ENCODE measurements around the gene GPR162. TPM values are rescaled to one million over a fixed set of nuclear protein-coding genes. Genes with fewer than 3 reads are reported as not detected.

Gene GPR162
- total RNA-seq, 1 experiment from 2014 or later = 6.1 TPM

DNA sequence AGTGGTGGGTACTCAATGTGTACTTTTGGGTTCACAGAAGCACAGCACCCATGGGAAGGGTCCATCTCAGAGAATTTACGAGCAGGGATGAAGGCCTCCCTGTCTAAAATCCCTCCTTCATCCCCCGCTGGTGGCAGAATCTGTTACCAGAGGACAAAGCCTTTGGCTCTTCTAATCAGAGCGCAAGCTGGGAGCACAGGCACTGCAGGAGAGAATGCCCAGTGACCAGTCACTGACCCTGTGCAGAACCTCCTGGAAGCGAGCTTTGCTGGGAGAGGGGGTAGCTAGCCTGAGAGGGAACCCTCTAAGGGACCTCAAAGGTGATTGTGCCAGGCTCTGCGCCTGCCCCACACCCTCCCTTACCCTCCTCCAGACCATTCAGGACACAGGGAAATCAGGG lies 1.5 kb upstream of the GPR162 start:
- H3K14ac ChIP-seq (ENCODE audit: insufficient read depth, low read length) = no peak overlapping the region
- H3K4me1 Mint-ChIP-seq = peaks cover 59 to 62% of the 10 kb centered on the region in 2 experiments
- H3K79me2 ChIP-seq (ENCODE audit: insufficient read depth, low read length) = no peaks in the 10 kb centered on the region
- H2BK15ac ChIP-seq (ENCODE audit: low read depth, low read length) = no peak overlapping the region
- no peak overlapping the region for H3K4me2 ChIP-seq (ENCODE audit: insufficient read depth, insufficient read length, low read length)
- peaks cover 7% of the 10 kb centered on the region; the same call in 1 of the 2 replicates for H3K4me1 ChIP-seq (ENCODE audit: insufficient read depth, low read length)
- peaks cover 66% of the 10 kb centered on the region for H3K27me3 Mint-ChIP-seq (ENCODE audit: low read depth)
- no peaks in the 10 kb centered on the region for H3K79me1 ChIP-seq (ENCODE audit: insufficient read depth, low read depth, low read length, poor library complexity, severe bottlenecking)
- no peak overlapping the region for H4K8ac ChIP-seq (replicated peaks; ENCODE audit: insufficient read length, low read depth, low read length)
- peaks cover 8 to 12% (median 10%) of the 10 kb centered on the region in 3 experiments; a peak in 6 of 7 replicates for H3K36me3 Mint-ChIP-seq (ENCODE audit: insufficient read depth in 1 of 3, low read depth in 3 of 3)
- WGBS (ENCODE audit: extremely low coverage, insufficient read length, low lambda C conversion rate) = no CpG with 5 or more reads among the region's 5 CpGs
- no peak overlapping the region for H3K23ac ChIP-seq (ENCODE audit: insufficient read length, low read depth, low read length)
- no peak overlapping the region for H2BK20ac ChIP-seq (ENCODE audit: low read depth, low read length, poor library complexity, severe bottlenecking)
- H3K9ac ChIP-seq (ENCODE audit: extremely low read depth, insufficient read length, low read length) = no peak overlapping the region
- no peak overlapping the region for H4K91ac ChIP-seq (ENCODE audit: insufficient read length, low read depth, low read length)
- peaks cover 4% of the 10 kb centered on the region; the same call in 1 of the 2 replicates for H3K27me3 ChIP-seq (ENCODE audit: insufficient read depth, low read length)
- no peak for DNase-seq
- no peak overlapping the region for H3T11ph ChIP-seq (ENCODE audit: low read length)
- peak overlapping the region in 1 of 2 experiments; percentile 85; a peak in 2 of 5 replicates for H3K4me3 Mint-ChIP-seq
- H3K4ac ChIP-seq (ENCODE audit: low read depth, low read length) = no peak overlapping the region
- H3K9me3 ChIP-seq (ENCODE audit: control insufficient read depth, low read depth, low read length) = no peaks in the 10 kb centered on the region
- no peak overlapping the region; a peak in 1 of 7 replicates for H3K27ac Mint-ChIP-seq
- peaks cover 8% of the 10 kb centered on the region for H3K23me2 ChIP-seq (ENCODE audit: insufficient read length, low read depth, low read length, poor library complexity, severe bottlenecking)
- H3K9me3 Mint-ChIP-seq = peaks cover 0 to 2% of the 10 kb centered on the region in 2 experiments; a peak in 1 of 5 replicates
- H3K56ac ChIP-seq (ENCODE audit: insufficient read length, low read depth, low read length) = no peak overlapping the region
- no peak overlapping the region for H3K18ac ChIP-seq (ENCODE audit: insufficient read length, low read depth, low read length)
- no peak overlapping the region for H2BK12ac ChIP-seq (ENCODE audit: insufficient read length, low read depth, low read length)
- TF ChIP-seq, protein P1, sequence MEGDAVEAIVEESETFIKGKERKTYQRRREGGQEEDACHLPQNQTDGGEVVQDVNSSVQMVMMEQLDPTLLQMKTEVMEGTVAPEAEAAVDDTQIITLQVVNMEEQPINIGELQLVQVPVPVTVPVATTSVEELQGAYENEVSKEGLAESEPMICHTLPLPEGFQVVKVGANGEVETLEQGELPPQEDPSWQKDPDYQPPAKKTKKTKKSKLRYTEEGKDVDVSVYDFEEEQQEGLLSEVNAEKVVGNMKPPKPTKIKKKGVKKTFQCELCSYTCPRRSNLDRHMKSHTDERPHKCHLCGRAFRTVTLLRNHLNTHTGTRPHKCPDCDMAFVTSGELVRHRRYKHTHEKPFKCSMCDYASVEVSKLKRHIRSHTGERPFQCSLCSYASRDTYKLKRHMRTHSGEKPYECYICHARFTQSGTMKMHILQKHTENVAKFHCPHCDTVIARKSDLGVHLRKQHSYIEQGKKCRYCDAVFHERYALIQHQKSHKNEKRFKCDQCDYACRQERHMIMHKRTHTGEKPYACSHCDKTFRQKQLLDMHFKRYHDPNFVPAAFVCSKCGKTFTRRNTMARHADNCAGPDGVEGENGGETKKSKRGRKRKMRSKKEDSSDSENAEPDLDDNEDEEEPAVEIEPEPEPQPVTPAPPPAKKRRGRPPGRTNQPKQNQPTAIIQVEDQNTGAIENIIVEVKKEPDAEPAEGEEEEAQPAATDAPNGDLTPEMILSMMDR (conservative IDR thresholded peaks at IDR 0.05) = no peak
- H3K27ac ChIP-seq (ENCODE audit: insufficient read length, low read depth, low read length) = no peak overlapping the region
- H4K5ac ChIP-seq (ENCODE audit: insufficient read length, low read depth, low read length) = no peak overlapping the region
- no peak overlapping the region for H2AFZ ChIP-seq (ENCODE audit: low read length)
- no peak overlapping the region for H2AK5ac ChIP-seq (ENCODE audit: insufficient read length, low read length)
- no peak overlapping the region for H2BK120ac ChIP-seq (ENCODE audit: low read depth, low read length, poor library complexity, severe bottlenecking)
- no peak overlapping the region for H2BK5ac ChIP-seq (ENCODE audit: insufficient read length, low read length)
- peaks cover 2% of the 10 kb centered on the region for H4K20me1 ChIP-seq (ENCODE audit: control insufficient read depth, insufficient read depth, insufficient read length)
